Stomach smooth muscle (tissue), 2 donors: ENCODE data around the gene GSTM4.
"Not testable (repeated sequence)": the region's sequence is repeated elsewhere in the genome, so short reads cannot be mapped to it uniquely, and the experiment has no call there.

Source experiments
- H3K27ac ChIP-seq: one replicate; pipeline ENCODE4 v1.7.0; 2013; ENCODE audit warnings: mild to moderate bottlenecking, low read length, inconsistent platforms
- H3K27me3 ChIP-seq, 2 donors: one replicate each; pipeline ENCODE4 v1.7.0; 2013; ENCODE audit warnings: low read length in 2 of 2; ENCODE audit not compliant: insufficient read depth in 2 of 2, control insufficient read depth in 1 of 2
- H3K36me3 ChIP-seq, 2 donors: one replicate each; pipeline ENCODE4 v1.7.0; 2013; ENCODE audit warnings: low read length in 2 of 2; ENCODE audit not compliant: control insufficient read depth in 2 of 2, insufficient read depth in 2 of 2
- H3K4me1 ChIP-seq: one replicate; pipeline ENCODE4 v1.7.0; 2013; ENCODE audit warnings: low read length; ENCODE audit not compliant: control insufficient read depth, insufficient read depth
- H3K4me3 ChIP-seq, 2 donors: one replicate each; pipeline ENCODE4 v1.7.0; 2013; ENCODE audit warnings: low read length in 2 of 2
- H3K9ac ChIP-seq, 2 donors: one replicate each; pipeline ENCODE4 v1.7.0; 2013; ENCODE audit warnings: low read length in 2 of 2, mild to moderate bottlenecking in 1 of 2
- H3K9me3 ChIP-seq, 2 donors: one replicate each; pipeline ENCODE4 v1.7.0; 2013; ENCODE audit warnings: low read length in 2 of 2; ENCODE audit not compliant: control insufficient read depth in 2 of 2
- donor health status: healthy.
- donor health status: Pancreatic carcinoma.

The GSTM4 gene

GRCh38 chr1:109657970-109658369 is 2.1 kb downstream of the GSTM4 start:
- H3K27me3 ChIP-seq: no peaks in the 10 kb centered on the region
- peaks cover 16 to 22% of the 10 kb centered on the region in 2 donors for H3K36me3 ChIP-seq
- H3K4me1 ChIP-seq: peaks cover 22% of the 10 kb centered on the region
- no peaks in the 10 kb centered on the region for H3K9me3 ChIP-seq
- no peak overlapping the region for H3K4me3 ChIP-seq
- H3K27ac ChIP-seq: no peak overlapping the region
- no peak overlapping the region for H3K9ac ChIP-seq

- no peak overlapping the region for H3K4me3 ChIP-seq
- H3K27ac ChIP-seq: no peak overlapping the region
Measured at GRCh38 chr1:109658533-109659042, 2.7 kb downstream of the GSTM4 start.

DNA sequence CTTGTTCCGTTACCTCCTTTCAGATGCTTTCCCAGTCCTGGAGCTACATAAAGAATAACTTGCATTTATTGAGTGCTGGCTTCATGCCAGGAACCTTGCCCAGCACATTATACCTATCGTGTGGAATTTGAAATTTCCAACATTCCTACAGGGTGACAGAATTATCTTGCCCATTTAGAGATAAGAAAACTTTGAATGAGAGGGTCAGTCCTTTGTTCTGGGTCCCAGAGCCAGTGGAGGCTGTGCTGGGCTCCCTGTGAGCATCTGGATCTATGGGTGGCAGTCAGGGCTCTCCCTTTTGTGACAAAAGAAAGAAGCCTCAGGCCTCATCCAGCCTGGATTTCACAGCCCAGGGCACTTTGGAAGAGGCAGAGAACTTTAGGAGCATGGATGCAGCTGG is 3.2 kb downstream of the GSTM4 start:
- Histone ChIP-seq H3K9ac (no peak overlapping the region), H3K27me3 (no peaks in the 10 kb centered on the region), H3K4me1 (peaks cover 22% of the 10 kb centered on the region), H3K36me3 (peaks cover 16 to 22% of the 10 kb centered on the region in 2 donors), H3K4me3 (no peak overlapping the region), H3K9me3 (no peaks in the 10 kb centered on the region), H3K27ac (no peak overlapping the region)

More at GRCh38 chr1:109658533-109659042, 2.7 kb downstream of the GSTM4 start:
- H3K4me1 ChIP-seq: peaks cover 22% of the 10 kb centered on the region
- H3K36me3 ChIP-seq: peaks cover 16 to 22% of the 10 kb centered on the region in 2 donors
- no peak overlapping the region for H3K9ac ChIP-seq
- H3K27me3 ChIP-seq: no peaks in the 10 kb centered on the region
- H3K9me3 ChIP-seq: no peaks in the 10 kb centered on the region

GRCh38 chr1:109659997-109660690 is 4.2 kb downstream of the GSTM4 start:
- Histone ChIP-seq H3K4me1 (peaks cover 15% of the 10 kb centered on the region), H3K27me3 (no peaks in the 10 kb centered on the region), H3K36me3 (peaks cover 16 to 22% of the 10 kb centered on the region in 2 donors), H3K4me3 (no peak overlapping the region), H3K9me3 (no peaks in the 10 kb centered on the region), H3K27ac (no peak overlapping the region), H3K9ac (no peak overlapping the region)

GRCh38 chr1:109660691-109661026 is 4.8 kb downstream of the GSTM4 start:
- not testable (repeated sequence) for H3K27me3 ChIP-seq, H3K9me3 ChIP-seq, H3K9ac ChIP-seq, H3K4me3 ChIP-seq, H3K27ac ChIP-seq
- peaks cover 10% of the 10 kb centered on the region for H3K4me1 ChIP-seq
- H3K36me3 ChIP-seq: peaks cover 16 to 24% of the 10 kb centered on the region in 2 donors

DNA sequence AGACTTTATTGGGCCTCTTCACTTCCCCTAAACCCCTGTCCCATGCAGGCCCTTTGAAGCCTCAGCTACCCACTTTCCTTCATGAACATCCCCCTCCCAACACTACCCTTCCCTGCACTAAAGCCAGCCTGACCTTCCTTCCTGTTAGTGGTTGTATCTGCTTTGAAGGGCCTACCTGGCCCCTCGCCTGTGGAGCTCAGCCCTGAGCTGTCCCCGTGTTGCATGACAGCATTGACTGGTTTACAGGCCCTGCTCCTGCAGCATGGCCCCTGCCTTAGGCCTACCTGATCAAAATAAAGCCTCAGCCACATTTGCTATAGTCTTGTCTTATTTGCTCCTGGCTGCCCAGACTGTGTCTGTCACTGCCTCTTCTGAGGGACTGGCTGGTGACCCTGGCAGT is 5.5 kb downstream of the GSTM4 start:
- no peak overlapping the region for H3K27ac ChIP-seq
- no peaks in the 10 kb centered on the region for H3K27me3 ChIP-seq

DNA sequence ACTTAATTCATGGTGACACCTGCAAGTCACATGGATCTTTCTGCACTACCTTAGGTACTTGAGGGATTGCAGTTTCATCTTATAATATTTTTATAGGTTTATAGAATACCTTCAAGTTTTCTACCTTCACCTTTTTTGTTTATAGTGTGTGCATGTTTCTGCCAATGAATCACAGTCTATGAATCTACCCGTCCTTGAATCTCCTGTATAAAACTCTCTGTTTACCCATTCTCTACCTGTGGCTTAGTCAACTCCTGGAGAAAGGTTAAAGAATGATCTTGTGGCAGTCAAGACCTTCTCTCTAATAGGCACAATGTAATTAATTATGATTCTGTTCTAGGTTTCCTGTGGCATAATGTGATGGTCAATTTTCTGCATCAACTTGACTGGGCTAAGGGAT is 8.8 kb downstream of the GSTM4 start:
- Histone ChIP-seq H3K9ac (no peak overlapping the region), H3K27ac (no peak overlapping the region), H3K9me3 (no peaks in the 10 kb centered on the region), H3K36me3 (peaks cover 10 to 15% of the 10 kb centered on the region in 2 donors), H3K27me3 (no peaks in the 10 kb centered on the region), H3K4me3 (no peak overlapping the region), H3K4me1 (peaks cover 15% of the 10 kb centered on the region)

More for the DNA sequence above, 5.5 kb downstream of the GSTM4 start:
- no peak overlapping the region for H3K4me3 ChIP-seq
- H3K4me1 ChIP-seq: peaks cover 7% of the 10 kb centered on the region
- no peaks in the 10 kb centered on the region for H3K9me3 ChIP-seq
- peaks cover 16 to 25% of the 10 kb centered on the region in 2 donors for H3K36me3 ChIP-seq
- H3K9ac ChIP-seq: no peak overlapping the region

DNA sequence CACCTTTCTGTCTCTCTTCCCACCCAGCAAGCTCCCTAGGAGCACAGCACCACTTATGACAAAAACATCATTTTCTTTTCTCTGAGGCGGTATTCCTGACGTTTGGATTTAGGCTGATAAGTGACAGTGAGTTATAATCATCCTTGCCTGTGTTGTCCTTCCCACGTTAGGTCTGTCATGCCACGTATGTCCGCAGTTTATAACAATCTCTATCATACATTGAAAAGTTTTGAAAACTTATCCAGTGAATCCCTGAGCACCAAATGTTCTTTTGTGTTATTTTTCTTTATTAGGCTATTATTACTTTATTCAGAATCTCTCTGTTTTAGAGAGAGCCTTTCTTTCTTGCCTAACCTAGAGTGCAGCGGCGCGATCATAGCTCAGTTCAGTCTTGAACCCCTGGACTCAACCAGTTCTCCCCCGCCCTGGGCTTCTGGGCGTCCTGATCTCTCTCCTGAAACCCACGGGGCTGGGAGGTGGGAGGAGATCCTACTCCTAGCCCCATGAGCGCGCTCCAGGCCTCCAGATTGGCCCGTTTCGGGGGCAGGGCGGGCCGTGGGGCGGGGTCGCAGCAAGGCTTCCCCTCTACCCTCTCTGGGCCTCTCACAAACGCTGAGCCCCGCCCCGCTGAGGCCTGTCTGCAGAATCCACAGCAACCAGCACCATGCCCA is 11.7 kb downstream of the GSTM4 start, which contains the start of gene GSTM2:
Gene GSTM2, plus strand, starts transcription at position 606 of the 671 bp plus-strand sequence. Its CDS starts 59 bp downstream, at position 665.
- Histone ChIP-seq H3K27ac (no peak within 1 kb of the TSS), H3K36me3 (peaks cover 3 to 11% of the 10 kb centered on the region in 2 donors), H3K9me3 (no peaks in the 10 kb centered on the region), H3K9ac (peak within 1 kb of the TSS; percentile 54 to 62), H3K4me1 (peaks cover 15% of the 10 kb centered on the region), H3K27me3 (no peaks in the 10 kb centered on the region), H3K4me3 (peak within 1 kb of the TSS; percentile 60 to 75)

DNA sequence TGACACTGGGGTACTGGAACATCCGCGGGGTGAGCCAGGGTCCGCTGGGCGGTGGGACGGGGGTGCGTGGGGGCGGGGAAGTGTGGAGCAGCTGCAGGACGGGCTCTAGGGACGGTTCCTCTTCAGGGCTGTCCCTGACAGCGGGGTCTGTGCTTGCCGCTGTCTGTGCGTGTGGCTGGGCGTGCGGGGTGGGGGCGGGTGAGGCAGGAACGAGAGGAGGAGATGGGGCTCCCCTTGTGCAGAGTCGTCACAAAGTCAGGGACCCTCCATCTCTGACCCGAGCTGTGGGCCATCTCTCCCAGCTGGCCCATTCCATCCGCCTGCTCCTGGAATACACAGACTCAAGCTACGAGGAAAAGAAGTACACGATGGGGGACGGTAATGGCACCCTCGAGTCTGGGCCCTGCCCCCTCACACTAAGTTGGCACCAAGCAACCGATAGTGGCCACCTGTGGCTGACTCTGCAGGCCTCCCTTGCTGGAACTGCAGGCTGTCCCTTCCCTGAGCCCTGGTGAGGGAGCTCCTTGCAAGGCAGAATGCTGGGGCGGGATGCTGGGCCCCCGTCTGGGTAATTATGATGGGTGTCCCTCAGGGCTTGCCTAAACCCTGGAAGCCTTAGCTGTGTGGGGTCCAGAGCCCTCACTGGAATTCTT is 12.3 kb downstream of the GSTM4 start:
- Histone ChIP-seq H3K36me3 (peaks cover 2 to 13% of the 10 kb centered on the region in 2 donors), H3K27ac (no peak overlapping the region), H3K27me3 (no peaks in the 10 kb centered on the region), H3K9ac (peak overlapping the region; percentile 54 to 62), H3K4me1 (peaks cover 15% of the 10 kb centered on the region), H3K4me3 (peak overlapping the region; percentile 60 to 75), H3K9me3 (no peaks in the 10 kb centered on the region)

DNA sequence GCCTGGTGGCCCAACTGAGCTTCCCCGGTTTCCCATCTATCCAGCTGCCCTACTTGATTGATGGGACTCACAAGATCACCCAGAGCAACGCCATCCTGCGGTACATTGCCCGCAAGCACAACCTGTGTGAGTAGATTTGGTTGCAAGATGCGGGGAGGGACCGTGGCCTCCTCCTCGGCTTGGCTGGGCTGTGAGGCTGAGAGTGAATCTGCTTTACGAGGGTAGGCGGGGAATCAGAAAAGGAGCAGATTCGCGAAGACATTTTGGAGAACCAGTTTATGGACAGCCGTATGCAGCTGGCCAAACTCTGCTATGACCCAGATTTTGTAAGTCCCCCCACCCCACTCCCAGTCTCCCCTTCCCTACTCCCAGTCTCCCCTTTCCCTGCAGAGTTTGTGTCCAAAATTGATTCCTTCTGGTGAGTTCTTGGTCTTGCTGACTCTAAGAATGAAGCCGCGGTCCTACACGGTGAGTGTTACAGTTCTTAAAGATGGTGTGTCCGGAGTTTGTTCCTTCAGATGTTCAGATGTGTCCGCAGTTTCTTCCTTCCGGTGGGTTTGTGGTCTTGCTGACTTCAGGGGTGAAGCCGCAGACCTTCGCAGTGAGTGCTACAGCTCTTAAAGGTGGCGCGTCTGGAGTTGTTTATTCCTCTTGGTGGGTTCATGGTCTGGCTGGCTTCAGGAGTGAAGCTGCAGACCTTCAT is 13.5 kb downstream of the GSTM4 start:
- no peaks in the 10 kb centered on the region for H3K9me3 ChIP-seq
- H3K36me3 ChIP-seq: peaks cover 3 to 15% of the 10 kb centered on the region in 2 donors
- H3K27me3 ChIP-seq: no peaks in the 10 kb centered on the region
- peaks cover 15% of the 10 kb centered on the region for H3K4me1 ChIP-seq
- H3K27ac ChIP-seq: no peak overlapping the region
- H3K9ac ChIP-seq: no peak overlapping the region
- no peak overlapping the region for H3K4me3 ChIP-seq
